OCI-LY7 (cell line): ENCODE data around the gene HTR5A. TPM values are rescaled to one million over a fixed set of nuclear protein-coding genes. Genes with fewer than 3 reads are reported as not detected.
"Not testable (repeated sequence)": the region's sequence is repeated elsewhere in the genome, so short reads cannot be mapped to it uniquely, and the experiment has no call there.

Experiments
- BruUV-seq: library from RNA; stranded (reverse); fragments of 400-500 nt; replicated peaks from 2 replicates; lab custom pipeline; 2021; lab: Mats Ljungman, UMichigan
- CTCF ChIA-PET: fragments of 300-600 bp; sonication (Branson Sonifier 250); formaldehyde crosslinking; loops from one replicate; lab custom pipeline; 2022; ENCODE audit warnings: antibody characterized with exemption; ENCODE audit not compliant: unreplicated experiment; lab: Charles Lee
- POLR2A ChIA-PET: fragments of 300-600 bp; sonication (Branson Sonifier 250); formaldehyde crosslinking; loops from one replicate; lab custom pipeline; 2022; ENCODE audit warnings: antibody characterized with exemption; lab: Charles Lee
- DNase-seq: peaks from one replicate; pipeline ENCODE4 v3.0.0-alpha.2; 2015; ENCODE audit warnings: low spot score
- H2AFZ ChIP-seq: fragments of 200-600 bp; sonication (generic), shearing (Covaris generic); 2 replicates; pipeline ENCODE4 v1.6.1; 2014; ENCODE audit warnings: mild to moderate bottlenecking, antibody characterized with exemption, low read length, moderate library complexity
- H3K27ac ChIP-seq: fragments of 200-600 bp; sonication (generic); 2 replicates; pipeline ENCODE4 v1.5.1; 2014; ENCODE audit warnings: mixed run types, low read depth, mild to moderate bottlenecking, moderate library complexity, low read length, inconsistent platforms; ENCODE audit not compliant: poor library complexity, severe bottlenecking
- H3K36me3 ChIP-seq: fragments of 200-600 bp; sonication (generic); 2 replicates; pipeline ENCODE4 v1.6.1; 2014; ENCODE audit warnings: mild to moderate bottlenecking, antibody characterized with exemption, low read length, moderate library complexity, mixed read lengths; ENCODE audit not compliant: insufficient read depth
- H3K4me1 ChIP-seq: fragments of 200-600 bp; sonication (generic); 2 replicates; pipeline ENCODE4 v1.5.1; 2014; ENCODE audit warnings: mild to moderate bottlenecking, low read length; ENCODE audit not compliant: insufficient read depth, poor library complexity, severe bottlenecking
- H3K4me2 ChIP-seq: fragments of 200-600 bp; sonication (generic); 2 replicates; pipeline ENCODE4 v1.6.1; 2014; ENCODE audit warnings: mild to moderate bottlenecking, low read length
- H3K4me3 ChIP-seq: fragments of 200-600 bp; sonication (generic); 2 replicates; pipeline ENCODE4 v1.5.1; 2014; ENCODE audit warnings: mild to moderate bottlenecking, low read depth, low read length; ENCODE audit not compliant: poor library complexity, severe bottlenecking
- H3K79me2 ChIP-seq: fragments of 200-600 bp; sonication (generic); 2 replicates; pipeline ENCODE4 v1.6.1; 2016; ENCODE audit warnings: low read depth, mild to moderate bottlenecking, low read length, moderate library complexity, mixed read lengths; ENCODE audit not compliant: insufficient read depth
- H3K9me2 ChIP-seq: fragments of 200-600 bp; sonication (generic); 2 replicates; pipeline ENCODE4 v1.6.1; 2016; ENCODE audit warnings: mild to moderate bottlenecking, low read length, mixed read lengths; ENCODE audit not compliant: insufficient read depth
- H3K9me3 ChIP-seq: fragments of 200-600 bp; sonication (generic); 2 replicates; pipeline ENCODE4 v1.6.1; 2014; ENCODE audit warnings: mild to moderate bottlenecking, mixed run types, low read length, mixed read lengths
- H4K20me1 ChIP-seq: fragments of 200-600 bp; sonication (generic); 2 replicates; pipeline ENCODE4 v1.6.1; 2014; ENCODE audit warnings: mild to moderate bottlenecking, antibody characterized with exemption, low read length, moderate library complexity, mixed read lengths; ENCODE audit not compliant: insufficient read depth
- CTCF ChIP-seq: fragments of 200-600 bp; sonication (generic); conservative IDR thresholded peaks from 2 replicates; pipeline ENCODE4 v1.5.1; 2014; ENCODE audit warnings: mild to moderate bottlenecking, antibody characterized with exemption, low read length, moderate library complexity, mixed read lengths
- EZH2phosphoT487 ChIP-seq: fragments of 200-600 bp; sonication (generic); IDR thresholded peaks from 2 replicates; pipeline ENCODE4 v1.6.1; 2018; ENCODE audit warnings: low read depth, borderline replicate concordance, mild to moderate bottlenecking, mixed run types, antibody characterized with exemption, low read length, moderate library complexity, mixed read lengths
- intact Hi-C: fragments of 100-400 bp; cut with micrococcal nuclease; formaldehyde crosslinking; loops from one replicate; pipeline ENCODE4 v1.10.0; 2022; ENCODE audit not compliant: unreplicated experiment
- total RNA-seq, 2 experiments: library from RNA; depleted of rRNA in 1 of 2; stranded (reverse); fragments of >200 nt in 1 of 2; shearing (Covaris generic) in 1 of 2; gene quantifications; 2 replicates each; pipeline ENCODE4 v1.2.3, GENCODE V29; 2014 to 2022

HTR5A gene
- total RNA-seq, 2 experiments from 2014 or later: not detected

- Histone ChIP-seq H3K9me2 (no peaks in the 10 kb centered on the region), H3K4me1 (peaks cover 3% of the 10 kb centered on the region), H4K20me1 (no peaks in the 10 kb centered on the region), H2AFZ (no peak overlapping the region), H3K79me2 (no peaks in the 10 kb centered on the region), H3K36me3 (no peaks in the 10 kb centered on the region), H3K9me3 (no peaks in the 10 kb centered on the region), H3K27ac (no peak overlapping the region), H3K4me2 (no peak overlapping the region), H3K4me3 (no peak overlapping the region)
- intact Hi-C loops: no loop called here
- CTCF ChIA-PET: interaction anchor here (0.7 kb wide), 1 partner anchor 98 kb away, joined by 3 read pairs; no protein-coding TSS in a partner anchor
- DNase-seq: no peak
- BruUV-seq: no TSS peak
- POLR2A ChIA-PET: interaction anchor here (0.6 to 1.4 kb wide), 2 partner anchors 9 to 15 kb away, joined by 3 read pairs; no protein-coding TSS in a partner anchor
- TF ChIP-seq EZH2phosphoT487 (no peak), CTCF (no peak)
Observed at GRCh38 chr7:155021699-155022145, 48.4 kb upstream of the HTR5A start.

- H4K20me1 ChIP-seq: no peaks in the 10 kb centered on the region
- no TSS peak for BruUV-seq
- no peaks in the 10 kb centered on the region for H3K9me3 ChIP-seq
- ChIA-PET CTCF (no interaction called here), POLR2A (no interaction called here)
- DNase-seq: no peak
- H3K4me1 ChIP-seq: no peaks in the 10 kb centered on the region
- H3K9me2 ChIP-seq: no peaks in the 10 kb centered on the region
- H3K27ac ChIP-seq: no peak overlapping the region
- no peaks in the 10 kb centered on the region for H3K36me3 ChIP-seq
- no peak for TF ChIP-seq CTCF
- TF ChIP-seq EZH2phosphoT487: no peak
- no peak overlapping the region for H2AFZ ChIP-seq
- H3K4me3 ChIP-seq: no peak overlapping the region
- no peak overlapping the region for H3K4me2 ChIP-seq
- H3K79me2 ChIP-seq: no peaks in the 10 kb centered on the region
- intact Hi-C loops: no loop called here
Observed at GRCh38 chr7:155027879-155028278, 42.2 kb upstream of the HTR5A start.

- no TSS peak for BruUV-seq
- no peak overlapping the region for H3K4me3 ChIP-seq
- no peak overlapping the region for H3K27ac ChIP-seq
- no peak overlapping the region for H3K4me2 ChIP-seq
- ChIA-PET CTCF (no interaction called here), POLR2A (interaction anchor here (0.7 kb wide), 1 partner anchor 36 kb away, joined by 3 read pairs; no protein-coding TSS in a partner anchor)
- H3K36me3 ChIP-seq: no peaks in the 10 kb centered on the region
- intact Hi-C loops: no loop called here
- H2AFZ ChIP-seq: no peak overlapping the region
- no peaks in the 10 kb centered on the region for H3K9me3 ChIP-seq
- H3K4me1 ChIP-seq: no peaks in the 10 kb centered on the region
- H3K79me2 ChIP-seq: no peaks in the 10 kb centered on the region
- no peaks in the 10 kb centered on the region for H3K9me2 ChIP-seq
- TF ChIP-seq CTCF: no peak
- no peak for TF ChIP-seq EZH2phosphoT487
- H4K20me1 ChIP-seq: no peaks in the 10 kb centered on the region
- DNase-seq: no peak
Observed at GRCh38 chr7:155032978-155033377, 37.1 kb upstream of the HTR5A start.

- CTCF ChIA-PET, BruUV-seq, H3K27ac ChIP-seq, intact Hi-C loops, H3K79me2 ChIP-seq, H3K9me3 ChIP-seq, DNase-seq, H3K4me3 ChIP-seq, H3K36me3 ChIP-seq, POLR2A ChIA-PET, H2AFZ ChIP-seq, H3K9me2 ChIP-seq, H4K20me1 ChIP-seq, H3K4me2 ChIP-seq, H3K4me1 ChIP-seq: not testable (repeated sequence)
Observed at GRCh38 chr7:155034495-155034894, 35.6 kb upstream of the HTR5A start.
